A673 (cell line): ENCODE measurements around the gene FEV. TPM values are rescaled to one million over a fixed set of nuclear protein-coding genes. Genes with fewer than 3 reads are reported as not detected.

Experiments
- BruUV-seq: library from RNA; stranded (reverse); fragments of 400-500 nt; replicated peaks from 2 replicates; lab custom pipeline; 2021; lab: Mats Ljungman, UMichigan
- CTCF ChIA-PET: fragments of 300-600 bp; sonication (Branson Sonifier 250); formaldehyde crosslinking; loops from one replicate; lab custom pipeline; 2022; ENCODE audit warnings: antibody characterized with exemption; lab: Charles Lee
- POLR2A ChIA-PET: fragments of 300-600 bp; sonication (Branson Sonifier 250); formaldehyde crosslinking; loops from one replicate; lab custom pipeline; 2022; ENCODE audit warnings: antibody characterized with exemption; ENCODE audit not compliant: low non-redundant PET; lab: Charles Lee
- DNase-seq: peaks from one replicate; pipeline ENCODE4 v3.0.0-alpha.2; 2015; ENCODE audit warnings: low spot score
- H3K27ac ChIP-seq: fragments of 200-600 bp; sonication (generic); 2 replicates; pipeline ENCODE4 v1.5.1; 2016; ENCODE audit warnings: mixed run types, low read depth, mild to moderate bottlenecking, mixed read lengths, antibody characterized with exemption, low read length; ENCODE audit not compliant: poor library complexity, severe bottlenecking
- H3K27me3 ChIP-seq: fragments of 200-600 bp; sonication (generic); replicated peaks from 2 replicates; pipeline ENCODE4 v1.6.1; 2017; ENCODE audit warnings: mixed run types, low read depth, mild to moderate bottlenecking, mixed read lengths, antibody characterized with exemption, low read length; ENCODE audit not compliant: insufficient read depth, poor library complexity
- H3K36me3 ChIP-seq: fragments of 200-600 bp; sonication (generic); 2 replicates; pipeline ENCODE4 v1.6.1; 2016; ENCODE audit warnings: mixed run types, mild to moderate bottlenecking, mixed read lengths, antibody characterized with exemption, low read length; ENCODE audit not compliant: insufficient read depth, poor library complexity, severe bottlenecking
- H3K4me1 ChIP-seq: fragments of 200-600 bp; sonication (generic); 2 replicates; pipeline ENCODE4 v1.6.1; 2017; ENCODE audit warnings: mixed run types, mild to moderate bottlenecking, mixed read lengths, antibody characterized with exemption, low read length; ENCODE audit not compliant: insufficient read depth, poor library complexity, severe bottlenecking
- H3K4me3 ChIP-seq: fragments of 200-600 bp; sonication (generic); 2 replicates; pipeline ENCODE4 v1.5.1; 2016; ENCODE audit warnings: low read depth, mixed run types, mild to moderate bottlenecking, mixed read lengths, low read length; ENCODE audit not compliant: poor library complexity, severe bottlenecking
- H3K9me3 ChIP-seq: fragments of 200-600 bp; sonication (generic); 2 replicates; pipeline ENCODE4 v1.6.1; 2016; ENCODE audit warnings: mixed run types, low read depth, mild to moderate bottlenecking, mixed read lengths, antibody characterized with exemption, low read length; ENCODE audit not compliant: poor library complexity, severe bottlenecking
- CTCF ChIP-seq: fragments of 300-800, 200-600 bp; sonication (generic); conservative IDR thresholded peaks from 2 replicates; pipeline ENCODE4 v1.5.1; 2017; ENCODE audit warnings: low read depth, mild to moderate bottlenecking, antibody characterized with exemption, low read length, moderate library complexity, mixed read lengths
- EZH2 ChIP-seq: fragments of 200-600 bp; sonication (generic); IDR thresholded peaks from 2 replicates; pipeline ENCODE4 v1.6.1; 2017; ENCODE audit warnings: borderline replicate concordance, low read depth, mild to moderate bottlenecking, mixed read lengths, antibody characterized with exemption, low read length; ENCODE audit not compliant: poor library complexity, severe bottlenecking
- intact Hi-C: fragments of 100-400 bp; cut with micrococcal nuclease; formaldehyde crosslinking; loops from one replicate; pipeline ENCODE4 v1.10.0; 2022; ENCODE audit not compliant: unreplicated experiment
- total RNA-seq: library from RNA; stranded (reverse); gene quantifications from 2 replicates; pipeline ENCODE4 v1.2.3, GENCODE V29; 2021

The FEV gene
- total RNA-seq, 1 experiment from 2014 or later: 12.6 TPM

GRCh38 chr2:219028141-219028540, 43.2 kb upstream of the FEV start:
- ChIA-PET POLR2A (no interaction called here), CTCF (interaction anchor here (0.9 to 1.1 kb wide), 2 partner anchors 33 to 127 kb away, joined by 3 read pairs; no protein-coding TSS in a partner anchor)
- H3K36me3 ChIP-seq: no peaks in the 10 kb centered on the region
- H3K9me3 ChIP-seq: no peaks in the 10 kb centered on the region
- intact Hi-C loops: no loop called here
- BruUV-seq: no TSS peak
- no peak for TF ChIP-seq EZH2
- no peak for TF ChIP-seq CTCF
- H3K27me3 ChIP-seq: peaks cover 9% of the 10 kb centered on the region
- H3K4me1 ChIP-seq: no peaks in the 10 kb centered on the region
- H3K4me3 ChIP-seq: no peak overlapping the region
- H3K27ac ChIP-seq: no peak overlapping the region
- DNase-seq: no peak

- CTCF ChIA-PET: interaction anchor here (0.9 to 1.1 kb wide), 2 partner anchors 32 to 127 kb away, joined by 3 read pairs; no protein-coding TSS in a partner anchor
- intact Hi-C loops: no loop called here
- Histone ChIP-seq H3K27ac (no peak overlapping the region), H3K4me1 (no peaks in the 10 kb centered on the region), H3K4me3 (no peak overlapping the region), H3K27me3 (peaks cover 3% of the 10 kb centered on the region), H3K9me3 (no peaks in the 10 kb centered on the region), H3K36me3 (no peaks in the 10 kb centered on the region)
- no peak for DNase-seq
- TF ChIP-seq CTCF (no peak), EZH2 (no peak)
- POLR2A ChIA-PET: no interaction called here
- BruUV-seq: no TSS peak
Observed at GRCh38 chr2:219027511-219028055, 42.6 kb upstream of the FEV start.

- H3K4me1 ChIP-seq: no peaks in the 10 kb centered on the region
- no peak for DNase-seq
- ChIA-PET CTCF (interaction anchor here (0.9 to 1.1 kb wide), 2 partner anchors 31 to 128 kb away, joined by 3 read pairs; no protein-coding TSS in a partner anchor), POLR2A (interaction anchor here (0.5 kb wide), 1 partner anchor 42 kb away, joined by 10 read pairs; the partner anchor contains the start of gene FEV)
- no peaks in the 10 kb centered on the region for H3K36me3 ChIP-seq
- intact Hi-C loops: no loop called here
- TF ChIP-seq EZH2 (no peak), CTCF (no peak)
- H3K4me3 ChIP-seq: no peak overlapping the region
- BruUV-seq: no TSS peak
- H3K9me3 ChIP-seq: no peaks in the 10 kb centered on the region
- H3K27ac ChIP-seq: no peak overlapping the region
- no peaks in the 10 kb centered on the region for H3K27me3 ChIP-seq
Observed at GRCh38 chr2:219026946-219027345, 42.0 kb upstream of the FEV start.
